Liver (tissue), 9 donors: Measurements from ENCODE around the gene TUFM. TPM values are rescaled to one million over a fixed set of nuclear protein-coding genes. Genes with fewer than 3 reads are reported as not detected.

ENCODE experiments used
- DNase-seq: peaks from one replicate; pipeline ENCODE4 v3.0.0-alpha.2; 2017; ENCODE audit warnings: low spot score
- H3K27ac ChIP-seq, 2 donors: one replicate each; pipeline ENCODE4 v1.7.0; 2013; ENCODE audit warnings: inconsistent platforms in 2 of 2, low read length in 2 of 2, control low read depth in 1 of 2, low read depth in 1 of 2, mild to moderate bottlenecking in 1 of 2
- H3K27me3 ChIP-seq, 4 donors: one replicate each; pipeline versions ENCODE4 v1.6.1 to v1.7.0; 2013; ENCODE audit warnings: low read length in 3 of 4, inconsistent platforms in 1 of 4, mild to moderate bottlenecking in 1 of 4, moderate library complexity in 1 of 4; ENCODE audit not compliant: control insufficient read depth in 4 of 4, insufficient read depth in 4 of 4
- H3K36me3 ChIP-seq, 4 donors: one replicate each; pipeline versions ENCODE4 v1.6.1 to v1.7.0; 2013; ENCODE audit warnings: low read length in 3 of 4, mild to moderate bottlenecking in 3 of 4, low read depth in 1 of 4, moderate library complexity in 1 of 4; ENCODE audit not compliant: control insufficient read depth in 4 of 4, insufficient read depth in 3 of 4
- H3K4me1 ChIP-seq, 4 donors: one replicate each; pipeline versions ENCODE4 v1.6.1 to v1.7.0; 2013; ENCODE audit warnings: low read length in 3 of 4, mild to moderate bottlenecking in 3 of 4, moderate library complexity in 1 of 4; ENCODE audit not compliant: control insufficient read depth in 4 of 4, insufficient read depth in 4 of 4
- H3K4me3 ChIP-seq, 3 donors: one replicate each; pipeline versions ENCODE4 v1.6.1 to v1.7.0; 2013; ENCODE audit warnings: low read length in 3 of 3, control low read depth in 1 of 3, low read depth in 1 of 3, mild to moderate bottlenecking in 1 of 3
- H3K9ac ChIP-seq, 2 donors: one replicate each; pipeline ENCODE4 v1.7.0; 2013; ENCODE audit warnings: low read length in 2 of 2, mild to moderate bottlenecking in 2 of 2, moderate library complexity in 2 of 2, control low read depth in 1 of 2, low read depth in 1 of 2
- H3K9me3 ChIP-seq, 4 donors: one replicate each; pipeline versions ENCODE4 v1.6.1 to v1.7.0; 2013; ENCODE audit warnings: low read length in 3 of 4; ENCODE audit not compliant: control insufficient read depth in 4 of 4
- EGR1 ChIP-seq, 2 donors: IDR thresholded peaks; 2 replicates each; pipeline ENCODE4 v1.6.1; 2016 to 2018; ENCODE audit warnings: antibody characterized with exemption in 2 of 2, low read depth in 2 of 2
- FOXA1 ChIP-seq: IDR thresholded peaks from 2 replicates; pipeline ENCODE4 v1.6.1; 2016; ENCODE audit warnings: antibody characterized with exemption
- FOXA2 ChIP-seq: IDR thresholded peaks from 2 replicates; pipeline ENCODE4 v1.6.1; 2016; ENCODE audit warnings: antibody characterized with exemption
- GABPA ChIP-seq, 2 donors: IDR thresholded peaks in 1 of 2; conservative IDR thresholded peaks in 1 of 2; 2 replicates each; pipeline ENCODE4 v1.6.1; 2016; ENCODE audit warnings: antibody characterized with exemption in 2 of 2, mild to moderate bottlenecking in 1 of 2, moderate library complexity in 1 of 2
- HNF4G ChIP-seq: IDR thresholded peaks from 2 replicates; pipeline ENCODE4 v1.6.1; 2016; ENCODE audit warnings: antibody characterized with exemption
- JUND ChIP-seq, 2 donors: IDR thresholded peaks; 2 replicates each; pipeline ENCODE4 v1.6.1; 2016; ENCODE audit warnings: antibody characterized with exemption in 2 of 2
- NR2F2 ChIP-seq: IDR thresholded peaks from 2 replicates; pipeline ENCODE4 v1.6.1; 2016; ENCODE audit warnings: antibody characterized with exemption
- RAD21 ChIP-seq, 2 donors: IDR thresholded peaks; 2 replicates each; pipeline ENCODE4 v1.6.1; 2016; ENCODE audit warnings: antibody characterized with exemption in 2 of 2, mild to moderate bottlenecking in 2 of 2
- RXRA ChIP-seq, 2 donors: IDR thresholded peaks; 2 replicates each; pipeline ENCODE4 v1.6.1; 2017 to 2018; ENCODE audit warnings: antibody characterized with exemption in 2 of 2, mild to moderate bottlenecking in 1 of 2
- SP1 ChIP-seq: IDR thresholded peaks from 2 replicates; pipeline ENCODE4 v1.6.1; 2018; ENCODE audit warnings: antibody characterized with exemption, mild to moderate bottlenecking
- TAF1 ChIP-seq: conservative IDR thresholded peaks from 2 replicates; pipeline ENCODE4 v1.6.1; 2016; ENCODE audit warnings: antibody characterized with exemption, mild to moderate bottlenecking
- YY1 ChIP-seq: IDR thresholded peaks from 2 replicates; pipeline ENCODE4 v1.6.1; 2016; ENCODE audit warnings: antibody characterized with exemption, mild to moderate bottlenecking
- WGBS: extraction: QIAGEN DNeasy Blood & Tissue Kit; methylation state at CpG from one replicate; pipeline ENCODE4 v1.1.7; 2013; 5-methylcytosine and 5-hydroxymethylcytosine counted together
- polyA plus RNA-seq, 2 donors: library from polyadenylated mRNA; stranded (reverse) in 1 of 2; unstranded in 1 of 2; fragments of 200-250 nt in 1 of 2; fragments of >200 nt in 1 of 2; fragmentation: Nextera tagmentation in 1 of 2; extraction: Ambion mirVana in 1 of 2; gene quantifications; one replicate each; pipeline versions ENCODE4 v1.2.1 to v1.2.3, GENCODE V29; 2013 to 2015
- total RNA-seq, 2 donors: library from RNA; depleted of rRNA; stranded (reverse); fragments of >200 nt; gene quantifications; one replicate each; pipeline ENCODE4 v1.2.3, GENCODE V29; 2014
- TF ChIP-seq, protein P1 (sequence below): IDR thresholded peaks from 2 replicates; pipeline ENCODE4 v1.6.1; 2016; ENCODE audit warnings: antibody characterized with exemption
- TF ChIP-seq, protein P2 (sequence below): fragments of 150-350 bp; IDR thresholded peaks from 2 replicates; pipeline ENCODE4 v1.5.1; 2017; ENCODE audit warnings: improper control_type of control experiment, low read depth, low read length; ENCODE audit not compliant: missing input control
- TF ChIP-seq, protein P3 (sequence below): IDR thresholded peaks from 2 replicates; pipeline ENCODE4 v1.6.1; 2016; ENCODE audit warnings: antibody characterized with exemption
- TF ChIP-seq, protein P4 (sequence below): IDR thresholded peaks from 2 replicates; pipeline ENCODE4 v1.6.1; 2016; ENCODE audit warnings: antibody characterized with exemption
- TF ChIP-seq, protein P5 (sequence below): IDR thresholded peaks from 2 replicates; pipeline ENCODE4 v1.6.1; 2016; ENCODE audit warnings: antibody characterized with exemption, mild to moderate bottlenecking
- donor health status: healthy.
- donor health status: healthy.
- donor health status: healthy.
- donor health status: healthy.
- donor health status: healthy.

The TUFM gene
- total and polyA plus RNA-seq, 4 donors: 90.4 to 191 (median 136) TPM

DNA sequence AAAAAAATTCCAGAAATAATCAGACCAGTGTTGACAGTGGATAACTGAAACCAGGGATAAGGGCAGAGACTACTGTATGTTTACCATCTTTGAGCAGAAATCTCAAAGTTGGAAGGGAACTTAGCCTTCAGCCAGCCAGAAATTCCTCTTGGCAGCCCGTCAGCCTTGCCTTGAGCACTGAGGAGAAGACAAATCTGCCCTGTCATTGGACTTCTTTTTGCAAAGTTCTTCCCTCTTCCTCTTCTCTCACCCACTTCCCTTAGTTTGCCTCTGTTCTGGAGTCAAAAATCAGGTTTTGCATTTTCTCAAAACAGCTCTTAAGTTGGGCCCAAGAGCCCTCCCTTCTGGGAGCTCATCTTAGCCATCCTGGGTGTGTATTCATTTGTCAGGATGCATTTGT, 6.2 kb downstream of the TUFM start:
- no peak overlapping the region for H3K9ac ChIP-seq
- H3K36me3 ChIP-seq: peaks cover 32 to 57% (median 37%) of the 10 kb centered on the region in 4 donors
- peaks cover 0 to 5% (median 3%) of the 10 kb centered on the region in 4 donors for H3K4me1 ChIP-seq
- TF ChIP-seq EGR1 (IDR thresholded peaks at IDR 0.05; ENCODE audit: low read depth in 2 of 2): no peak
- TF ChIP-seq JUND (IDR thresholded peaks at IDR 0.05): no peak
- no peak for TF ChIP-seq RAD21 (IDR thresholded peaks at IDR 0.05)
- TF ChIP-seq SP1: no peak
- no peak for TF ChIP-seq YY1
- TF ChIP-seq, protein P1, sequence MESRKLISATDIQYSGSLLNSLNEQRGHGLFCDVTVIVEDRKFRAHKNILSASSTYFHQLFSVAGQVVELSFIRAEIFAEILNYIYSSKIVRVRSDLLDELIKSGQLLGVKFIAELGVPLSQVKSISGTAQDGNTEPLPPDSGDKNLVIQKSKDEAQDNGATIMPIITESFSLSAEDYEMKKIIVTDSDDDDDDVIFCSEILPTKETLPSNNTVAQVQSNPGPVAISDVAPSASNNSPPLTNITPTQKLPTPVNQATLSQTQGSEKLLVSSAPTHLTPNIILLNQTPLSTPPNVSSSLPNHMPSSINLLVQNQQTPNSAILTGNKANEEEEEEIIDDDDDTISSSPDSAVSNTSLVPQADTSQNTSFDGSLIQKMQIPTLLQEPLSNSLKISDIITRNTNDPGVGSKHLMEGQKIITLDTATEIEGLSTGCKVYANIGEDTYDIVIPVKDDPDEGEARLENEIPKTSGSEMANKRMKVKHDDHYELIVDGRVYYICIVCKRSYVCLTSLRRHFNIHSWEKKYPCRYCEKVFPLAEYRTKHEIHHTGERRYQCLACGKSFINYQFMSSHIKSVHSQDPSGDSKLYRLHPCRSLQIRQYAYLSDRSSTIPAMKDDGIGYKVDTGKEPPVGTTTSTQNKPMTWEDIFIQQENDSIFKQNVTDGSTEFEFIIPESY: no peak
- TF ChIP-seq FOXA2: no peak
- no peak for DNase-seq
- H3K27me3 ChIP-seq: no peaks in the 10 kb centered on the region
- no peak overlapping the region for H3K4me3 ChIP-seq
- H3K9me3 ChIP-seq: no peaks in the 10 kb centered on the region
- 35% methylated on average over 1 of the region's 1 CpG for WGBS
- H3K27ac ChIP-seq: no peak overlapping the region

DNA sequence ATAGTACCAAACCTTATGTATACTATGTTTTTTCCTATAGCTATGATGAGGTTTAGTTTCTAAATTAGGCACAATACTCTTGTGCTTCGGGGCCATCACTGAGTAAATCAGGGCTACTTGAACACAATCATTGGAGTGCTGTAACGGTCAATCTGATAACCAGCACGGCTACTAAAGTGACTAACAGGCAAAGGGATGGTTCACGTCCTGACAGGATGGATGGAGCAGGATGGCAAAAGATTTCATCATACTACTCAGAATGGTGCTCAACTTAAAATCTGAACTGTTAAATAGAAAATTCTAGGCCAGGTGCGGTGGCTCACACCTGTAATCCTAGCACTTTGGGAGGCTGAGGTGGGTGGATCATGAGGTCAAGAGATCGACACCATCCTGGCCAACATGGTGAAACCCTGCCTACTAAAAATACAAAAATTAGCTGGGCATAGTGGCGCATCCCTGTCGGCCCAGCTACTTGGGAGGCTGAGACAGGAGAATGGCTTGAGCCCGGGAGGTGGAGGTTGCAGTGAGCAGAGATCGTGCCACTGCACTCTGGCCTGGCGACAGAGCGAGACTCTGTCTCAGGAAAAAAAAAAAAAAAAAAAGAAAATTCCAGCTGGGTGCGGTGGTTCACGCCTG, 7.0 kb downstream of the TUFM start:
- peaks cover 31 to 60% (median 41%) of the 10 kb centered on the region in 4 donors for H3K36me3 ChIP-seq

More for the DNA sequence above, 7.0 kb downstream of the TUFM start:
- Histone ChIP-seq H3K9ac (no peak overlapping the region), H3K4me1 (no peaks in the 10 kb centered on the region), H3K27me3 (no peaks in the 10 kb centered on the region), H3K4me3 (no peak overlapping the region), H3K27ac (no peak overlapping the region), H3K9me3 (no peaks in the 10 kb centered on the region)
- 95% methylated on average over 14 of the region's 14 CpGs for WGBS
- DNase-seq: no peak
- TF ChIP-seq, protein P2, sequence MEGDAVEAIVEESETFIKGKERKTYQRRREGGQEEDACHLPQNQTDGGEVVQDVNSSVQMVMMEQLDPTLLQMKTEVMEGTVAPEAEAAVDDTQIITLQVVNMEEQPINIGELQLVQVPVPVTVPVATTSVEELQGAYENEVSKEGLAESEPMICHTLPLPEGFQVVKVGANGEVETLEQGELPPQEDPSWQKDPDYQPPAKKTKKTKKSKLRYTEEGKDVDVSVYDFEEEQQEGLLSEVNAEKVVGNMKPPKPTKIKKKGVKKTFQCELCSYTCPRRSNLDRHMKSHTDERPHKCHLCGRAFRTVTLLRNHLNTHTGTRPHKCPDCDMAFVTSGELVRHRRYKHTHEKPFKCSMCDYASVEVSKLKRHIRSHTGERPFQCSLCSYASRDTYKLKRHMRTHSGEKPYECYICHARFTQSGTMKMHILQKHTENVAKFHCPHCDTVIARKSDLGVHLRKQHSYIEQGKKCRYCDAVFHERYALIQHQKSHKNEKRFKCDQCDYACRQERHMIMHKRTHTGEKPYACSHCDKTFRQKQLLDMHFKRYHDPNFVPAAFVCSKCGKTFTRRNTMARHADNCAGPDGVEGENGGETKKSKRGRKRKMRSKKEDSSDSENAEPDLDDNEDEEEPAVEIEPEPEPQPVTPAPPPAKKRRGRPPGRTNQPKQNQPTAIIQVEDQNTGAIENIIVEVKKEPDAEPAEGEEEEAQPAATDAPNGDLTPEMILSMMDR: no peak
- TF ChIP-seq, protein P3, sequence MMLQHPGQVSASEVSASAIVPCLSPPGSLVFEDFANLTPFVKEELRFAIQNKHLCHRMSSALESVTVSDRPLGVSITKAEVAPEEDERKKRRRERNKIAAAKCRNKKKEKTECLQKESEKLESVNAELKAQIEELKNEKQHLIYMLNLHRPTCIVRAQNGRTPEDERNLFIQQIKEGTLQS: no peak
- TF ChIP-seq FOXA1: no peak
- no peak for TF ChIP-seq HNF4G
- TF ChIP-seq EGR1 (IDR thresholded peaks at IDR 0.05; ENCODE audit: low read depth in 2 of 2): no peak
- TF ChIP-seq SP1: no peak
- TF ChIP-seq NR2F2: no peak
- TF ChIP-seq FOXA2: no peak
- TF ChIP-seq GABPA (IDR thresholded peaks at IDR 0.05 in 1 of 2, conservative IDR thresholded peaks at IDR 0.05 in 1 of 2): no peak
- TF ChIP-seq, protein P4, sequence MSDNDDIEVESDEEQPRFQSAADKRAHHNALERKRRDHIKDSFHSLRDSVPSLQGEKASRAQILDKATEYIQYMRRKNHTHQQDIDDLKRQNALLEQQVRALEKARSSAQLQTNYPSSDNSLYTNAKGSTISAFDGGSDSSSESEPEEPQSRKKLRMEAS: no peak
- TF ChIP-seq RXRA (IDR thresholded peaks at IDR 0.05): no peak
- TF ChIP-seq TAF1: no peak
- TF ChIP-seq YY1: no peak
- no peak for TF ChIP-seq JUND (IDR thresholded peaks at IDR 0.05)
- TF ChIP-seq, protein P5, sequence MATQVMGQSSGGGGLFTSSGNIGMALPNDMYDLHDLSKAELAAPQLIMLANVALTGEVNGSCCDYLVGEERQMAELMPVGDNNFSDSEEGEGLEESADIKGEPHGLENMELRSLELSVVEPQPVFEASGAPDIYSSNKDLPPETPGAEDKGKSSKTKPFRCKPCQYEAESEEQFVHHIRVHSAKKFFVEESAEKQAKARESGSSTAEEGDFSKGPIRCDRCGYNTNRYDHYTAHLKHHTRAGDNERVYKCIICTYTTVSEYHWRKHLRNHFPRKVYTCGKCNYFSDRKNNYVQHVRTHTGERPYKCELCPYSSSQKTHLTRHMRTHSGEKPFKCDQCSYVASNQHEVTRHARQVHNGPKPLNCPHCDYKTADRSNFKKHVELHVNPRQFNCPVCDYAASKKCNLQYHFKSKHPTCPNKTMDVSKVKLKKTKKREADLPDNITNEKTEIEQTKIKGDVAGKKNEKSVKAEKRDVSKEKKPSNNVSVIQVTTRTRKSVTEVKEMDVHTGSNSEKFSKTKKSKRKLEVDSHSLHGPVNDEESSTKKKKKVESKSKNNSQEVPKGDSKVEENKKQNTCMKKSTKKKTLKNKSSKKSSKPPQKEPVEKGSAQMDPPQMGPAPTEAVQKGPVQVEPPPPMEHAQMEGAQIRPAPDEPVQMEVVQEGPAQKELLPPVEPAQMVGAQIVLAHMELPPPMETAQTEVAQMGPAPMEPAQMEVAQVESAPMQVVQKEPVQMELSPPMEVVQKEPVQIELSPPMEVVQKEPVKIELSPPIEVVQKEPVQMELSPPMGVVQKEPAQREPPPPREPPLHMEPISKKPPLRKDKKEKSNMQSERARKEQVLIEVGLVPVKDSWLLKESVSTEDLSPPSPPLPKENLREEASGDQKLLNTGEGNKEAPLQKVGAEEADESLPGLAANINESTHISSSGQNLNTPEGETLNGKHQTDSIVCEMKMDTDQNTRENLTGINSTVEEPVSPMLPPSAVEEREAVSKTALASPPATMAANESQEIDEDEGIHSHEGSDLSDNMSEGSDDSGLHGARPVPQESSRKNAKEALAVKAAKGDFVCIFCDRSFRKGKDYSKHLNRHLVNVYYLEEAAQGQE: no peak
